AG09309 (cell line): ENCODE results near the gene KIAA0232.

Experiments
- DNase-seq: peaks from one replicate; pipeline ENCODE4 v3.0.0-alpha.2; 2010; ENCODE audit warnings: low read depth
- H3K4me3 ChIP-seq: 2 replicates; pipeline ENCODE4 v1.5.1; 2011; ENCODE audit warnings: mild to moderate bottlenecking, low read depth, low read length, moderate library complexity; ENCODE audit not compliant: control insufficient read depth
- TF ChIP-seq, protein P1 (sequence below): IDR thresholded peaks from 2 replicates; pipeline ENCODE4 v1.5.1; 2011; ENCODE audit warnings: mild to moderate bottlenecking, low read depth, low read length, inconsistent platforms; ENCODE audit not compliant: insufficient read depth, control insufficient read depth; ENCODE audit errors: missing control alignments

KIAA0232 gene

DNA sequence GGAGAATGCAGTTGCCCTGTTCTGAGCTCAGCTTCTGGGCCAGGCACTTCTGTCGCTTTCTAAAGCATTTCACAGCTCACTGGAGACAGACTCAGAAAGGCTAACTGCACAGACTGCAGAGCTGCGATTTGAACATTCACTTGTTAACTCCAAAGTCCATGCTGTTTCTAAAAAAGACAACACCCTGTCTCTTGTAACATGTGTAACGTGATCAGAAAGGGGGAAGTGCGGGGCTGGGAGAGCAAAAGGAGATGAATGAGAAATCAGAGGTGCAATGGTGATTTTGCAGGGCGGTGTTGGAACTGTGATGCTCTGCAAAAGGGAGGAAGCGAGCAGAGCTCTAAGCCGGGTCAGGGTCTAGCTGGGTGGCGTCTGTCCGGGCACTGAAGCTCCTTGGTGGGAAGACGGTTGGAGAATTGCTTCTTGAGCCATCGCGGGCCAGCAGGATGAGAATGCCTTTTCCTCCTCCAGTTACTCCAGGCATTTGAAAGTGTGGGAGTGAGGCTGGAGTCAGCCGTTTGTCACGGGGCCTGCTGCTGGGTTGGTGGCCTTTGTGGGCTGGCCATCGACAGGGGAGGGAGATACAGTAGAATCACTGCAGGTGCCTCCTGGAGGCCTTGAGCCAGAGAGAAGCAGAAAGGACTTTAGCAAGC is 147.4 kb downstream of the KIAA0232 start:
- H3K4me3 ChIP-seq, result no peak overlapping the region
- TF ChIP-seq, protein P1, sequence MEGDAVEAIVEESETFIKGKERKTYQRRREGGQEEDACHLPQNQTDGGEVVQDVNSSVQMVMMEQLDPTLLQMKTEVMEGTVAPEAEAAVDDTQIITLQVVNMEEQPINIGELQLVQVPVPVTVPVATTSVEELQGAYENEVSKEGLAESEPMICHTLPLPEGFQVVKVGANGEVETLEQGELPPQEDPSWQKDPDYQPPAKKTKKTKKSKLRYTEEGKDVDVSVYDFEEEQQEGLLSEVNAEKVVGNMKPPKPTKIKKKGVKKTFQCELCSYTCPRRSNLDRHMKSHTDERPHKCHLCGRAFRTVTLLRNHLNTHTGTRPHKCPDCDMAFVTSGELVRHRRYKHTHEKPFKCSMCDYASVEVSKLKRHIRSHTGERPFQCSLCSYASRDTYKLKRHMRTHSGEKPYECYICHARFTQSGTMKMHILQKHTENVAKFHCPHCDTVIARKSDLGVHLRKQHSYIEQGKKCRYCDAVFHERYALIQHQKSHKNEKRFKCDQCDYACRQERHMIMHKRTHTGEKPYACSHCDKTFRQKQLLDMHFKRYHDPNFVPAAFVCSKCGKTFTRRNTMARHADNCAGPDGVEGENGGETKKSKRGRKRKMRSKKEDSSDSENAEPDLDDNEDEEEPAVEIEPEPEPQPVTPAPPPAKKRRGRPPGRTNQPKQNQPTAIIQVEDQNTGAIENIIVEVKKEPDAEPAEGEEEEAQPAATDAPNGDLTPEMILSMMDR, result no peak
- no peak for DNase-seq

DNA sequence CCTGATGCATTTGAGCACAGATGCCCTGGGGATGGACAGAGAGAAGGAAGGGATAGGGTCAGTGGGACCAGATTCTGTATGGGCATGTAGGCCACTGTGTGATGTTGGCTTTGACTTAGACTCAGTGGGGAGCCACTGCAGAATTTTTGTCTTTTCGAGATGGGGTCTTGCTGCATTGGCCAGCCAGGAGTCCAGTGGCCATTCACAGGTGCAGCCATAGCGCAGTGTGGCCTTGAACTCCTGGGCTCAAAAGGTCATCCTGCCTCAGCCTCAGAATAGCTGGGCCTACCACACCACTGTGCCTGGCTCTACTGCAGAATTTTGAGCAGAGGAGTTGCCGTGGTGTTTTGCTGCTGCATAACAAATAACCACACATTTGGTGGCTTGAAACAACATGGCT is 149.9 kb downstream of the KIAA0232 start:
- no peak for DNase-seq
- no peak overlapping the region for H3K4me3 ChIP-seq
- TF ChIP-seq, protein P1, result no peak

DNA sequence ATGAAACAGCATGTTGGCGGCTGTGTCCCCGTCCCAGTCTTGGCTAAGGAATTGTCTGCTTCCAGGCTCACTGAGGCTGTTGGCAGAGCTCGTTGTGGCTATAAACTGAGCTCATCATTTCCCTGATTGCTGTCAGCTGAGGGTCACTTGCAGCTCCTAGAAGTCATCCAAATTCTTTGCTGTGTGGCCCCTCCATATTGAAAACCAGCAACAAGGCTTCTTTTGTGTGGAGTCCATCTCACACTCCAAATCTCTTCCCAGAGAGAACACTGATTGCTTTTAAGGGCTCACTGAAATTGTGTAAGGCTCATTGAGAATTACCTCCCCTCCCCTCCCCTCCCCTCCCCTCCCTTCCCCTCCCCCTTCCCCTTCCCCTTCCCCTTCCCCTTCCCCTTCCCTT is 150.4 kb downstream of the KIAA0232 start:
- no peak overlapping the region for H3K4me3 ChIP-seq
- DNase-seq, result no peak
- TF ChIP-seq, protein P1, result no peak
